ENCODE measurements around the gene FOXF2. TPM values are rescaled to one million over a fixed set of nuclear protein-coding genes. Genes with fewer than 3 reads are reported as not detected.

Gene FOXF2
- total RNA-seq, 2 donors from 2014 or later, result 4.9 to 14.1 TPM

- Histone ChIP-seq H3K4me3 (peak overlapping the region; percentile 37 to 40), H3K27me3 (replicated peaks; ENCODE audit: insufficient read depth) (peaks cover 44% of the 10 kb centered on the region)
- WGBS, result 11% methylated on average over 34 of the region's 36 CpGs
Measured at GRCh38 chr6:1388630-1389368, 577 bp upstream of the FOXF2 start.

DNA sequence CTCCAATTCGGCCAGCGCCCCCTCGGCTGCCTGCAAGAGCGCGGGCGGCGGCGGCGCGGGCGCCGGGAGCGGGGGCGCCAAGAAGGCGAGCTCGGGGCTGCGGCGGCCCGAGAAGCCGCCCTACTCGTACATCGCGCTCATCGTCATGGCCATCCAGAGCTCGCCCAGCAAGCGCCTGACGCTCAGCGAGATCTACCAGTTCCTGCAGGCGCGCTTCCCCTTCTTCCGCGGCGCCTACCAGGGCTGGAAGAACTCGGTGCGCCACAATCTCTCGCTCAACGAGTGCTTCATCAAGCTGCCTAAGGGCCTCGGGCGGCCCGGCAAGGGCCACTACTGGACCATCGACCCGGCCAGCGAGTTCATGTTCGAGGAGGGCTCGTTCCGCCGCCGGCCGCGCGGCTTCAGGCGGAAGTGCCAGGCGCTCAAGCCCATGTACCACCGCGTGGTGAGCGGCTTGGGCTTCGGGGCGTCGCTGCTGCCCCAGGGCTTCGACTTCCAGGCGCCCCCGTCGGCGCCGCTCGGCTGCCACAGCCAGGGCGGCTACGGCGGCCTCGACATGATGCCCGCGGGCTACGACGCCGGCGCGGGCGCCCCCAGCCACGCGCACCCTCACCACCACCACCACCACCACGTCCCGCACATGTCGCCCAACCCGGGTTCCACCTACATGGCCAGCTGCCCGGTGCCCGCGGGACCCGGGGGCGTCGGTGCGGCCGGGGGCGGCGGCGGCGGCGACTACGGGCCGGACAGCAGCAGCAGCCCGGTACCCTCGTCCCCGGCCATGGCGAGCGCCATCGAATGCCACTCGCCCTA is 963 bp downstream of the FOXF2 start:
- intact Hi-C loops (cut with DNase I), result loop anchor here (5.0 to 10.0 kb wide), 2 partner anchors 678 to 796 kb away; no protein-coding TSS in a partner anchor
- peak overlapping the region; percentile 37 to 40 for H3K4me3 ChIP-seq
- peak overlapping the region; percentile 66 to 72 for H3K27ac ChIP-seq
- no peaks in the 10 kb centered on the region for H3K9me3 ChIP-seq
- no peaks in the 10 kb centered on the region for H3K36me3 ChIP-seq
- WGBS, result 2% methylated on average over 43 of the region's 106 CpGs
- peaks cover 31% of the 10 kb centered on the region for H3K27me3 ChIP-seq (replicated peaks; ENCODE audit: insufficient read depth)
- DNase-seq (ENCODE audit: low spot score), result peak; percentile 14
- no peak for TF ChIP-seq CTCF (IDR thresholded peaks at IDR 0.05)
- H3K4me1 ChIP-seq (replicated peaks), result no peaks in the 10 kb centered on the region

More at GRCh38 chr6:1388630-1389368, 577 bp upstream of the FOXF2 start:
- H3K9me3 ChIP-seq, result no peaks in the 10 kb centered on the region
- TF ChIP-seq POLR2AphosphoS5 (IDR thresholded peaks at IDR 0.05), result no peak
- TF ChIP-seq POLR2A (IDR thresholded peaks at IDR 0.05), result no peak
- no peak for TF ChIP-seq CTCF (IDR thresholded peaks at IDR 0.05)
- peak overlapping the region; percentile 62 to 73 for H3K27ac ChIP-seq
- intact Hi-C loops (cut with DNase I), result no loop called here
- H3K4me1 ChIP-seq (replicated peaks), result no peaks in the 10 kb centered on the region
- no peaks in the 10 kb centered on the region for H3K36me3 ChIP-seq
- no peak for DNase-seq (ENCODE audit: low spot score)

GRCh38 chr6:1390946-1391799 is 1.8 kb downstream of the FOXF2 start:
- intact Hi-C loops (cut with DNase I), result loop anchor here (5.0 to 10.0 kb wide), 2 partner anchors 679 to 796 kb away; no protein-coding TSS in a partner anchor
- H3K9me3 ChIP-seq, result no peaks in the 10 kb centered on the region
- DNase-seq (ENCODE audit: low spot score), result no peak
- H3K4me3 ChIP-seq, result peak overlapping the region; percentile 37 to 40
- no peaks in the 10 kb centered on the region for H3K36me3 ChIP-seq
- TF ChIP-seq POLR2AphosphoS5 (IDR thresholded peaks at IDR 0.05) (no peak), CTCF (IDR thresholded peaks at IDR 0.05) (no peak), POLR2A (IDR thresholded peaks at IDR 0.05) (no peak)
- peaks cover 31% of the 10 kb centered on the region for H3K27me3 ChIP-seq (replicated peaks; ENCODE audit: insufficient read depth)
- no peaks in the 10 kb centered on the region for H3K4me1 ChIP-seq (replicated peaks)
- peak overlapping the region; percentile 66 to 72 for H3K27ac ChIP-seq
- 24% methylated on average over 16 of the region's 30 CpGs for WGBS

- peak overlapping the region; percentile 37 to 40 for H3K4me3 ChIP-seq
- H3K9me3 ChIP-seq, result no peaks in the 10 kb centered on the region
- H3K27me3 ChIP-seq (replicated peaks; ENCODE audit: insufficient read depth), result peaks cover 31% of the 10 kb centered on the region
- H3K4me1 ChIP-seq (replicated peaks), result no peaks in the 10 kb centered on the region
- 52% methylated on average over 11 of the region's 11 CpGs for WGBS
- H3K27ac ChIP-seq, result peak overlapping the region; percentile 59 to 72
- TF ChIP-seq CTCF (IDR thresholded peaks at IDR 0.05), result no peak
- no peak for TF ChIP-seq POLR2A (IDR thresholded peaks at IDR 0.05)
- no peak for TF ChIP-seq POLR2AphosphoS5 (IDR thresholded peaks at IDR 0.05)
- no peak for DNase-seq (ENCODE audit: low spot score)
- H3K36me3 ChIP-seq, result no peaks in the 10 kb centered on the region
- intact Hi-C loops (cut with DNase I), result loop anchor here (5.0 to 10.0 kb wide), 2 partner anchors 680 to 797 kb away; no protein-coding TSS in a partner anchor
Measured at GRCh38 chr6:1391800-1392309, 2.5 kb downstream of the FOXF2 start.

All from prostate gland (tissue), 2 donors.